SK-N-SH (cell line): ENCODE results near the gene AP1M2. TPM values are rescaled to one million over a fixed set of nuclear protein-coding genes. Genes with fewer than 3 reads are reported as not detected.

Experiments
- CTCF ChIA-PET: fragments of 300-600, 350-600 bp; formaldehyde crosslinking; extraction: SDS; loops from one replicate; lab custom pipeline; 2021; lab: Yijun Ruan, JAX
- POLR2A ChIA-PET: fragments of 350-600 bp; sonication (Branson Sonifier 250); formaldehyde crosslinking; extraction: SDS; loops from one replicate; lab custom pipeline; 2020; ENCODE audit warnings: antibody characterized with exemption, inconsistent platforms; lab: Yijun Ruan, JAX
- DNase-seq: peaks from one replicate; pipeline ENCODE4 v3.0.0; 2012
- H2AFZ ChIP-seq: fragments of 200-600 bp; sonication (generic); 2 replicates; pipeline ENCODE4 v1.8.1; 2016; ENCODE audit warnings: antibody characterized with exemption, mild to moderate bottlenecking, low read depth
- H3F3A ChIP-seq: fragments of 200-600 bp; sonication (generic); replicated peaks from 2 replicates; pipeline ENCODE3; 2016; ENCODE audit warnings: antibody characterized with exemption, mild to moderate bottlenecking; ENCODE audit not compliant: insufficient read depth
- H3K27ac ChIP-seq, 2 experiments: fragments of 200-500 bp in 1 of 2; fragments of 200-600 bp in 1 of 2; sonication (Bioruptor generic) in 1 of 2; sonication (generic), shearing (Covaris generic) in 1 of 2; 2 replicates each; pipeline versions ENCODE4 v1.5.1 to v1.6.1; 2014 to 2016; ENCODE audit warnings: low read depth in 2 of 2, inconsistent platforms in 1 of 2, low read length in 1 of 2, mild to moderate bottlenecking in 1 of 2, mixed read lengths in 1 of 2
- H3K27me3 ChIP-seq: fragments of 200-600 bp; sonication (generic), shearing (Covaris generic); 2 replicates; pipeline ENCODE4 v1.6.1; 2016; ENCODE audit warnings: mixed run types; ENCODE audit not compliant: insufficient read depth
- H3K36me3 ChIP-seq, 2 experiments: fragments of 200-500 bp in 1 of 2; fragments of 200-600 bp in 1 of 2; sonication (Bioruptor generic) in 1 of 2; sonication (generic) in 1 of 2; replicated peaks in 1 of 2; 2 replicates each; pipeline versions ENCODE3 to v1.5.1; 2014 to 2016; ENCODE audit warnings: low read length in 1 of 2, mild to moderate bottlenecking in 1 of 2; ENCODE audit not compliant: insufficient read depth in 2 of 2, control insufficient read depth in 1 of 2
- H3K4me1 ChIP-seq, 2 experiments: fragments of 200-500 bp in 1 of 2; fragments of 200-600 bp in 1 of 2; sonication (Bioruptor generic) in 1 of 2; sonication (generic), shearing (Covaris generic) in 1 of 2; 2 replicates each; pipeline versions ENCODE4 v1.5.1 to v1.6.1; 2014 to 2016; ENCODE audit warnings: low read depth in 1 of 2, low read length in 1 of 2, mixed run types in 1 of 2; ENCODE audit not compliant: insufficient read depth in 2 of 2, control insufficient read depth in 1 of 2
- H3K4me2 ChIP-seq: fragments of 200-600 bp; sonication (generic), shearing (Covaris generic); 2 replicates; pipeline ENCODE4 v1.6.1; 2017; ENCODE audit warnings: mixed run types
- H3K4me3 ChIP-seq, 2 experiments: fragments of 200-500 bp in 1 of 2; fragments of 200-600 bp in 1 of 2; sonication (Bioruptor generic) in 1 of 2; sonication (generic), shearing (Covaris generic) in 1 of 2; 2 replicates each; pipeline versions ENCODE4 v1.5.1 to v1.8.1; 2014 to 2016; ENCODE audit warnings: low read depth in 2 of 2, inconsistent platforms in 1 of 2, low read length in 1 of 2, mild to moderate bottlenecking in 1 of 2, mixed read lengths in 1 of 2, moderate library complexity in 1 of 2
- H3K79me2 ChIP-seq: fragments of 200-600 bp; sonication (generic); 2 replicates; pipeline ENCODE4 v1.8.1; 2017; ENCODE audit warnings: mild to moderate bottlenecking; ENCODE audit not compliant: insufficient read depth
- H3K9ac ChIP-seq: fragments of 200-600 bp; sonication (generic); 2 replicates; pipeline ENCODE4 v1.6.1; 2017; ENCODE audit warnings: mixed run types
- H3K9me2 ChIP-seq: fragments of 200-600 bp; sonication (generic); 2 replicates; pipeline ENCODE4 v1.6.1; 2017; ENCODE audit warnings: mixed run types
- H3K9me3 ChIP-seq: fragments of 200-600 bp; sonication (generic); 2 replicates; pipeline ENCODE4 v1.6.1; 2017; ENCODE audit warnings: mixed run types, mild to moderate bottlenecking, moderate library complexity
- H4K20me1 ChIP-seq: fragments of 200-600 bp; sonication (generic); 2 replicates; pipeline ENCODE4 v1.6.1; 2017; ENCODE audit warnings: mild to moderate bottlenecking, mixed run types; ENCODE audit not compliant: insufficient read depth
- ELF1 ChIP-seq: IDR thresholded peaks from 2 replicates; pipeline ENCODE4 v1.4.0; 2012
- FOXM1 ChIP-seq: IDR thresholded peaks from 2 replicates; pipeline ENCODE4 v1.4.0; 2012; ENCODE audit warnings: low read depth, mild to moderate bottlenecking
- GABPA ChIP-seq: IDR thresholded peaks from 2 replicates; pipeline ENCODE4 v1.4.0; 2012; ENCODE audit warnings: low read depth, mild to moderate bottlenecking
- PBX3 ChIP-seq: IDR thresholded peaks from 2 replicates; pipeline ENCODE4; 2012
- WGBS: methylation state at CpG from one replicate; pipeline ENCODE4 v1.1.6; 2017; ENCODE audit warnings: low lambda C conversion rate; 5-methylcytosine and 5-hydroxymethylcytosine counted together
- polyA plus RNA-seq, 3 experiments: library from polyadenylated mRNA; depleted of rRNA; stranded (reverse); fragments of >200 nt; gene quantifications; 2 replicates each; pipeline ENCODE4 v1.2.3, GENCODE V29; 2012
- TF ChIP-seq, protein P1 (sequence below): IDR thresholded peaks from 2 replicates; pipeline ENCODE4 v1.4.0; 2012; ENCODE audit warnings: low read depth, borderline replicate concordance
- TF ChIP-seq, protein P2 (sequence below): IDR thresholded peaks from 2 replicates; pipeline ENCODE4 v1.6.1; 2012; ENCODE audit warnings: mild to moderate bottlenecking, low read depth, low read length, moderate library complexity

Gene AP1M2
- polyA plus RNA-seq, 1 of the 3 experiments (the other 2 are of a cell fraction) = 0.30 TPM

GRCh38 chr19:10583036-10583776 lies 3.9 kb downstream of the AP1M2 start:
- H3K4me2 ChIP-seq = no peak overlapping the region

More at GRCh38 chr19:10583036-10583776, 3.9 kb downstream of the AP1M2 start:
- no peak for TF ChIP-seq ELF1
- TF ChIP-seq PBX3 = peak; percentile 50
- TF ChIP-seq, protein P1, sequence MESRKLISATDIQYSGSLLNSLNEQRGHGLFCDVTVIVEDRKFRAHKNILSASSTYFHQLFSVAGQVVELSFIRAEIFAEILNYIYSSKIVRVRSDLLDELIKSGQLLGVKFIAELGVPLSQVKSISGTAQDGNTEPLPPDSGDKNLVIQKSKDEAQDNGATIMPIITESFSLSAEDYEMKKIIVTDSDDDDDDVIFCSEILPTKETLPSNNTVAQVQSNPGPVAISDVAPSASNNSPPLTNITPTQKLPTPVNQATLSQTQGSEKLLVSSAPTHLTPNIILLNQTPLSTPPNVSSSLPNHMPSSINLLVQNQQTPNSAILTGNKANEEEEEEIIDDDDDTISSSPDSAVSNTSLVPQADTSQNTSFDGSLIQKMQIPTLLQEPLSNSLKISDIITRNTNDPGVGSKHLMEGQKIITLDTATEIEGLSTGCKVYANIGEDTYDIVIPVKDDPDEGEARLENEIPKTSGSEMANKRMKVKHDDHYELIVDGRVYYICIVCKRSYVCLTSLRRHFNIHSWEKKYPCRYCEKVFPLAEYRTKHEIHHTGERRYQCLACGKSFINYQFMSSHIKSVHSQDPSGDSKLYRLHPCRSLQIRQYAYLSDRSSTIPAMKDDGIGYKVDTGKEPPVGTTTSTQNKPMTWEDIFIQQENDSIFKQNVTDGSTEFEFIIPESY = no peak
- TF ChIP-seq, protein P2, sequence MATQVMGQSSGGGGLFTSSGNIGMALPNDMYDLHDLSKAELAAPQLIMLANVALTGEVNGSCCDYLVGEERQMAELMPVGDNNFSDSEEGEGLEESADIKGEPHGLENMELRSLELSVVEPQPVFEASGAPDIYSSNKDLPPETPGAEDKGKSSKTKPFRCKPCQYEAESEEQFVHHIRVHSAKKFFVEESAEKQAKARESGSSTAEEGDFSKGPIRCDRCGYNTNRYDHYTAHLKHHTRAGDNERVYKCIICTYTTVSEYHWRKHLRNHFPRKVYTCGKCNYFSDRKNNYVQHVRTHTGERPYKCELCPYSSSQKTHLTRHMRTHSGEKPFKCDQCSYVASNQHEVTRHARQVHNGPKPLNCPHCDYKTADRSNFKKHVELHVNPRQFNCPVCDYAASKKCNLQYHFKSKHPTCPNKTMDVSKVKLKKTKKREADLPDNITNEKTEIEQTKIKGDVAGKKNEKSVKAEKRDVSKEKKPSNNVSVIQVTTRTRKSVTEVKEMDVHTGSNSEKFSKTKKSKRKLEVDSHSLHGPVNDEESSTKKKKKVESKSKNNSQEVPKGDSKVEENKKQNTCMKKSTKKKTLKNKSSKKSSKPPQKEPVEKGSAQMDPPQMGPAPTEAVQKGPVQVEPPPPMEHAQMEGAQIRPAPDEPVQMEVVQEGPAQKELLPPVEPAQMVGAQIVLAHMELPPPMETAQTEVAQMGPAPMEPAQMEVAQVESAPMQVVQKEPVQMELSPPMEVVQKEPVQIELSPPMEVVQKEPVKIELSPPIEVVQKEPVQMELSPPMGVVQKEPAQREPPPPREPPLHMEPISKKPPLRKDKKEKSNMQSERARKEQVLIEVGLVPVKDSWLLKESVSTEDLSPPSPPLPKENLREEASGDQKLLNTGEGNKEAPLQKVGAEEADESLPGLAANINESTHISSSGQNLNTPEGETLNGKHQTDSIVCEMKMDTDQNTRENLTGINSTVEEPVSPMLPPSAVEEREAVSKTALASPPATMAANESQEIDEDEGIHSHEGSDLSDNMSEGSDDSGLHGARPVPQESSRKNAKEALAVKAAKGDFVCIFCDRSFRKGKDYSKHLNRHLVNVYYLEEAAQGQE = no peak
- TF ChIP-seq GABPA = no peak
- TF ChIP-seq FOXM1 = no peak
- Histone ChIP-seq H3K9ac (no peak overlapping the region), H3F3A (no peaks in the 10 kb centered on the region), H2AFZ (no peak overlapping the region), H3K4me3 (no peak overlapping the region), H4K20me1 (no peaks in the 10 kb centered on the region), H3K27me3 (peaks cover 16% of the 10 kb centered on the region; the same call in 1 of the 2 replicates), H3K36me3 (no peaks in the 10 kb centered on the region), H3K27ac (no peak overlapping the region), H3K9me2 (no peaks in the 10 kb centered on the region), H3K79me2 (no peaks in the 10 kb centered on the region), H3K4me1 (peaks cover 0 to 3% of the 10 kb centered on the region in 2 experiments; a peak in 1 of 4 replicates), H3K9me3 (no peaks in the 10 kb centered on the region)
- CTCF ChIA-PET = interaction anchor here (0.7 to 9.1 kb wide), 7 partner anchors 16 to 281 kb away, joined by 3 to 330 read pairs (median 4); partner anchors contain the start of gene QTRT1
- DNase-seq = no peak
- POLR2A ChIA-PET = no interaction called here
- 79% methylated on average over 9 of the region's 9 CpGs for WGBS
